GM12878 (cell line): Measurements from ENCODE around the gene TMIGD3. TPM values are rescaled to one million over a fixed set of nuclear protein-coding genes. Genes with fewer than 3 reads are reported as not detected.

Source experiments
- ATAC-seq: fragments of 200-7000 bp; cut with Tn5 transposase; 3 replicates; pipeline ENCODE4 v1.9.1; 2020; ENCODE audit warnings: mild to moderate bottlenecking, moderate library complexity
- BruUV-seq: library from RNA; stranded (reverse); fragments of 400-500 nt; replicated peaks from 2 replicates; lab custom pipeline; 2021; lab: Mats Ljungman, UMichigan
- CTCF ChIA-PET: fragments of 300-600 bp; sonication (Branson Sonifier 250); formaldehyde crosslinking; extraction: SDS; loops from one replicate; lab custom pipeline; 2021; ENCODE audit warnings: inconsistent platforms; lab: Yijun Ruan, JAX
- POLR2A ChIA-PET: fragments of 350-600 bp; formaldehyde crosslinking; extraction: SDS; loops from one replicate; lab custom pipeline; 2021; ENCODE audit warnings: inconsistent platforms; lab: Charles Lee
- RAD21 ChIA-PET: fragments of 300-600 bp; sonication (Branson Sonifier 250); formaldehyde crosslinking; loops from one replicate; lab custom pipeline; 2023; ENCODE audit warnings: antibody characterized with exemption; ENCODE audit not compliant: unreplicated experiment; lab: Charles Lee
- SMC1A ChIA-PET: fragments of 300-600 bp; sonication (Branson Sonifier 250); formaldehyde crosslinking; loops from one replicate; lab custom pipeline; 2023; ENCODE audit not compliant: unreplicated experiment, uncharacterized antibody; lab: Charles Lee
- DNase-seq: peaks from one replicate; pipeline ENCODE4 v3.0.0-alpha.2; 2011; ENCODE audit warnings: low read depth, low spot score
- FAIRE-seq: peaks from 3 replicates; lab custom pipeline; 2011; peaks lifted over from hg19 to GRCh38; lab: Jason Lieb, UNC
- H2AFZ ChIP-seq: 2 replicates; pipeline ENCODE4 v1.6.0; 2011; ENCODE audit warnings: low read depth, low read length, control low read depth; ENCODE audit not compliant: control insufficient read depth
- H3K27ac ChIP-seq: 2 replicates; pipeline ENCODE4 v1.5.1; 2011; ENCODE audit warnings: control low read depth; ENCODE audit not compliant: control insufficient read depth, insufficient read depth
- H3K27me3 ChIP-seq, 2 experiments: replicated peaks in 1 of 2; 2 replicates each; pipeline versions ENCODE4 v1.6.0 to v1.6.1; 2011; ENCODE audit warnings: low read length in 1 of 2; ENCODE audit not compliant: control insufficient read depth in 2 of 2, insufficient read depth in 2 of 2
- H3K36me3 ChIP-seq, 2 experiments: 2 replicates each; pipeline ENCODE4 v1.5.1; 2011; ENCODE audit warnings: low read length in 1 of 2; ENCODE audit not compliant: control insufficient read depth in 2 of 2, insufficient read depth in 2 of 2
- H3K4me1 ChIP-seq: 2 replicates; pipeline ENCODE4 v1.6.1; 2011; ENCODE audit warnings: mild to moderate bottlenecking, low read length, moderate library complexity, mixed read lengths; ENCODE audit not compliant: control insufficient read depth, insufficient read depth
- H3K4me2 ChIP-seq: 2 replicates; pipeline ENCODE4 v1.6.0; 2011; ENCODE audit warnings: control low read depth; ENCODE audit not compliant: control insufficient read depth, insufficient read depth
- H3K4me3 ChIP-seq: fragments of 200-600 bp; sonication (generic); 2 replicates; pipeline ENCODE4 v1.5.1; 2016
- H3K79me2 ChIP-seq: 2 replicates; pipeline ENCODE4 v1.6.0; 2011; ENCODE audit warnings: low read length; ENCODE audit not compliant: control insufficient read depth, insufficient read depth
- H3K9ac ChIP-seq: 2 replicates; pipeline ENCODE4 v1.8.0; 2011; ENCODE audit warnings: low read length, control low read depth, mixed read lengths; ENCODE audit not compliant: control insufficient read depth, insufficient read depth
- H3K9me3 ChIP-seq: replicated peaks from 3 replicates; pipeline ENCODE4 v1.5.1; 2011; ENCODE audit warnings: mild to moderate bottlenecking, low read length; ENCODE audit not compliant: control insufficient read depth, insufficient read depth
- H4K20me1 ChIP-seq: 2 replicates; pipeline ENCODE4 v1.6.0; 2011; ENCODE audit not compliant: control insufficient read depth, insufficient read depth
- IRF4 ChIP-seq: IDR thresholded peaks from 2 replicates; pipeline ENCODE4 v1.6.1; 2011; ENCODE audit warnings: low read depth, low read length
- MYB ChIP-seq: fragments of 150-350 bp; IDR thresholded peaks from 2 replicates; pipeline ENCODE4 v1.6.1; 2014; ENCODE audit warnings: mild to moderate bottlenecking, low read depth, low read length, borderline replicate concordance
- NFIC ChIP-seq: IDR thresholded peaks from 2 replicates; pipeline ENCODE4 v1.6.1; 2012; ENCODE audit warnings: low read depth, mild to moderate bottlenecking, inconsistent platforms, low read length, moderate library complexity
- POLR2AphosphoS2 ChIP-seq: IDR thresholded peaks from 2 replicates; pipeline ENCODE4 v1.6.1; 2011; ENCODE audit warnings: low read depth, mild to moderate bottlenecking, low read length, improper control_type of control experiment, moderate library complexity
- SMAD1 ChIP-seq: fragments of 450-650 bp; IDR thresholded peaks from 2 replicates; pipeline ENCODE4 v1.6.1; 2018; ENCODE audit warnings: mild to moderate bottlenecking, low read depth; ENCODE audit not compliant: partially characterized antibody
- SPI1 ChIP-seq: IDR thresholded peaks from 2 replicates; pipeline ENCODE4 v1.6.1; 2011; ENCODE audit warnings: low read depth, mild to moderate bottlenecking, low read length, moderate library complexity, borderline replicate concordance; ENCODE audit not compliant: insufficient read depth
- STAT3 ChIP-seq: IDR thresholded peaks from 2 replicates; pipeline ENCODE4 v1.6.1; 2011; ENCODE audit warnings: low read depth, low read length, improper control_type of control experiment
- ZNF207 ChIP-seq: fragments of 450-650 bp; IDR thresholded peaks from 2 replicates; pipeline ENCODE4 v1.6.1; 2014; ENCODE audit warnings: antibody characterized with exemption, mild to moderate bottlenecking, borderline replicate concordance
- WGBS: methylation state at CpG from one replicate; pipeline ENCODE4 v1.1.6; 2016; ENCODE audit warnings: low lambda C conversion rate; ENCODE audit not compliant: insufficient replicate concordance, insufficient coverage; ENCODE audit errors: missing lambda C conversion rate; 5-methylcytosine and 5-hydroxymethylcytosine counted together
- in situ Hi-C: fragments of 300-500 bp; cut with MboI; formaldehyde crosslinking; loops from 9 replicates; pipeline ENCODE4 v1.14.3; 2018; ENCODE audit warnings: mixed read lengths
- intact Hi-C: fragments of 100-400 bp; cut with micrococcal nuclease; formaldehyde crosslinking; loops from one replicate; pipeline ENCODE4 v1.14.2; 2022; ENCODE audit not compliant: unreplicated experiment
- polyA plus RNA-seq, 11 experiments: library from polyadenylated mRNA; depleted of rRNA in 4 of 11; unstranded in 6 of 11; stranded (reverse) in 5 of 11; fragments of >200 nt; fragmentation: Nextera tagmentation in 4 of 11; fragmentation: Illumina TruSeq in 1 of 11; extraction: Ambion mirVana in 4 of 11; extraction: Trizol in 1 of 11; gene quantifications; 1 replicate in 1 of 11; 2 replicates in 10 of 11; pipeline versions ENCODE4 v1.2.1 to v1.2.3, GENCODE V29; 2011 to 2016; ENCODE audit warnings: inconsistent platforms in 2 of 11, missing spikeins in 2 of 11, low read depth in 1 of 11
- total RNA-seq, 4 experiments: library from RNA; depleted of rRNA in 3 of 4; stranded (reverse); fragments of >200 nt in 3 of 4; fragmentation: Illumina TruSeq in 1 of 4; extraction: Trizol in 1 of 4; gene quantifications; 2 replicates each; pipeline versions ENCODE4 v1.2.1 to v1.2.3, GENCODE V29; 2013 to 2021
- TF ChIP-seq, protein P1 (sequence below): fragments of 450-650 bp; IDR thresholded peaks from 2 replicates; pipeline ENCODE4 v1.6.1; 2014; ENCODE audit warnings: mild to moderate bottlenecking
- TF ChIP-seq, protein P2 (sequence below), 3 experiments: IDR thresholded peaks in 2 of 3; conservative IDR thresholded peaks in 1 of 3; 2 replicates each; pipeline ENCODE4 v1.5.1; 2011; ENCODE audit warnings: low read depth in 3 of 3, low read length in 3 of 3, mild to moderate bottlenecking in 3 of 3, control low read depth in 2 of 3, moderate library complexity in 2 of 3, inconsistent platforms in 1 of 3, mixed read lengths in 1 of 3; ENCODE audit not compliant: control insufficient read depth in 2 of 3, insufficient read depth in 1 of 3; ENCODE audit errors: extremely low read depth in 1 of 3
- TF ChIP-seq, protein P3 (sequence below): fragments of 450-650 bp; IDR thresholded peaks from 2 replicates; pipeline ENCODE4 v1.6.1; 2017; ENCODE audit warnings: mild to moderate bottlenecking, moderate library complexity

The TMIGD3 gene
- total and polyA plus RNA-seq, 10 of the 15 experiments (the other 5 are each of a cell fraction or from before 2014, with no cell fraction given) = 0.17 TPM; not detected in 9

DNA sequence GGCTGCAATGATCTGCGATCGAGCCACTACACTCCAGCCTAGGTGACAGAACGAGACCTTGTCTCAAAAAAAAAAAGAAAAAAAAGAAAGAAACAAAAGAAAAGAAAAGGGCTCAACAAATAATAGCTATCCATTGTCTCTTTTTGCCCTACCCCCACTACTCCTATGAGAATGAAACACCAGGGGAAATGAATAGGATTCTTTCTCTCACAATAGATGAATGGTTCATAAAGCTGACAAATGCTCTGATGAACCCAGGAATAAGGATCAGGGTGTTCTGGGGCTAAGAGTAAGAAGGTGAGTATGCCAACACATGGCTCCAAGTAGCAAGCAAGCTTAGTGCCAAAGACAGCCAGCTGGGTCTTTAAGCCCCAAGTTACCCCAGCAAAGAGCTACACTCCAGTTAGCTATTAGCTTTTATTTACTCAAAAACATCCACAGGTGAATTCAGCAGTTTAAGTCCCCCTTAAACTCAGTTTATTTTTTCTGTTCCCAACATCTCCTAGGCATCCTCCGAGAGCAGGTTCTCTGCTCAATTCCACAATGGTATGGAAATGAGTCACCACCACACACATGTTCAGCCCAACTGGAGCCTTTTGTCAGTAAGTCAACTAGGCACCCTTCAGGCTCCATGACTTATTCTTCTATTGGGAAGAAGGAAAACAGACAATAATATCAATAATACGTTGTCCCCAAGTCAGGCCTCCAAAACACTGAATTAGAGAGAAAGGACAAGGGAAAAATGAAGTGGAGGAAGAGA is 4.2 kb downstream of the TMIGD3 start:
- Histone ChIP-seq H4K20me1 (no peaks in the 10 kb centered on the region), H3K9ac (no peak overlapping the region), H3K79me2 (no peaks in the 10 kb centered on the region), H3K27me3 (no peaks in the 10 kb centered on the region), H3K27ac (no peak overlapping the region), H3K36me3 (no peaks in the 10 kb centered on the region), H3K4me3 (no peak overlapping the region), H3K9me3 (peaks cover 15% of the 10 kb centered on the region), H3K4me1 (peaks cover 29% of the 10 kb centered on the region), H3K4me2 (no peak overlapping the region), H2AFZ (no peak overlapping the region)
- WGBS = 67% methylated on average over 5 of the region's 5 CpGs
- no peak for ATAC-seq
- in situ Hi-C loops (loop anchor here (25.0 kb wide), 1 partner anchor 863 kb away; no protein-coding TSS in a partner anchor), intact Hi-C loops (no loop called here)
- ChIA-PET CTCF (interaction anchor here (0.6 to 5.6 kb wide), 5 partner anchors 8 to 248 kb away, joined by 3 to 41 read pairs (median 4); no protein-coding TSS in a partner anchor), SMC1A (interaction anchor here (0.6 to 5.4 kb wide), 5 partner anchors 9 to 256 kb away, joined by 3 to 46 read pairs (median 4); no protein-coding TSS in a partner anchor), RAD21 (interaction anchor here (1.6 kb wide), 1 partner anchor 8 kb away, joined by 4 read pairs; no protein-coding TSS in a partner anchor), POLR2A (interaction anchor here (0.6 to 0.8 kb wide), 5 partner anchors 9 to 1325 kb away, joined by 3 to 4 read pairs (median 3); no protein-coding TSS in a partner anchor)
- no peak for FAIRE-seq
- no TSS peak for BruUV-seq
- DNase-seq = no peak
- TF ChIP-seq NFIC (no peak), SMAD1 (no peak), SPI1 (no peak), IRF4 (no peak), STAT3 (no peak), MYB (no peak), ZNF207 (no peak), POLR2AphosphoS2 (no peak)
- TF ChIP-seq, protein P1, sequence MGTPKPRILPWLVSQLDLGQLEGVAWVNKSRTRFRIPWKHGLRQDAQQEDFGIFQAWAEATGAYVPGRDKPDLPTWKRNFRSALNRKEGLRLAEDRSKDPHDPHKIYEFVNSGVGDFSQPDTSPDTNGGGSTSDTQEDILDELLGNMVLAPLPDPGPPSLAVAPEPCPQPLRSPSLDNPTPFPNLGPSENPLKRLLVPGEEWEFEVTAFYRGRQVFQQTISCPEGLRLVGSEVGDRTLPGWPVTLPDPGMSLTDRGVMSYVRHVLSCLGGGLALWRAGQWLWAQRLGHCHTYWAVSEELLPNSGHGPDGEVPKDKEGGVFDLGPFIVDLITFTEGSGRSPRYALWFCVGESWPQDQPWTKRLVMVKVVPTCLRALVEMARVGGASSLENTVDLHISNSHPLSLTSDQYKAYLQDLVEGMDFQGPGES = no peak
- TF ChIP-seq, protein P2, sequence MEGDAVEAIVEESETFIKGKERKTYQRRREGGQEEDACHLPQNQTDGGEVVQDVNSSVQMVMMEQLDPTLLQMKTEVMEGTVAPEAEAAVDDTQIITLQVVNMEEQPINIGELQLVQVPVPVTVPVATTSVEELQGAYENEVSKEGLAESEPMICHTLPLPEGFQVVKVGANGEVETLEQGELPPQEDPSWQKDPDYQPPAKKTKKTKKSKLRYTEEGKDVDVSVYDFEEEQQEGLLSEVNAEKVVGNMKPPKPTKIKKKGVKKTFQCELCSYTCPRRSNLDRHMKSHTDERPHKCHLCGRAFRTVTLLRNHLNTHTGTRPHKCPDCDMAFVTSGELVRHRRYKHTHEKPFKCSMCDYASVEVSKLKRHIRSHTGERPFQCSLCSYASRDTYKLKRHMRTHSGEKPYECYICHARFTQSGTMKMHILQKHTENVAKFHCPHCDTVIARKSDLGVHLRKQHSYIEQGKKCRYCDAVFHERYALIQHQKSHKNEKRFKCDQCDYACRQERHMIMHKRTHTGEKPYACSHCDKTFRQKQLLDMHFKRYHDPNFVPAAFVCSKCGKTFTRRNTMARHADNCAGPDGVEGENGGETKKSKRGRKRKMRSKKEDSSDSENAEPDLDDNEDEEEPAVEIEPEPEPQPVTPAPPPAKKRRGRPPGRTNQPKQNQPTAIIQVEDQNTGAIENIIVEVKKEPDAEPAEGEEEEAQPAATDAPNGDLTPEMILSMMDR (IDR thresholded peaks at IDR 0.05 in 2 of 3, conservative IDR thresholded peaks at IDR 0.05 in 1 of 3; ENCODE audit: control insufficient read depth in 2 of 3, extremely low read depth in 1 of 3, insufficient read depth in 1 of 3, low read depth in 3 of 3, low read length in 3 of 3) = no peak
- TF ChIP-seq, protein P3, sequence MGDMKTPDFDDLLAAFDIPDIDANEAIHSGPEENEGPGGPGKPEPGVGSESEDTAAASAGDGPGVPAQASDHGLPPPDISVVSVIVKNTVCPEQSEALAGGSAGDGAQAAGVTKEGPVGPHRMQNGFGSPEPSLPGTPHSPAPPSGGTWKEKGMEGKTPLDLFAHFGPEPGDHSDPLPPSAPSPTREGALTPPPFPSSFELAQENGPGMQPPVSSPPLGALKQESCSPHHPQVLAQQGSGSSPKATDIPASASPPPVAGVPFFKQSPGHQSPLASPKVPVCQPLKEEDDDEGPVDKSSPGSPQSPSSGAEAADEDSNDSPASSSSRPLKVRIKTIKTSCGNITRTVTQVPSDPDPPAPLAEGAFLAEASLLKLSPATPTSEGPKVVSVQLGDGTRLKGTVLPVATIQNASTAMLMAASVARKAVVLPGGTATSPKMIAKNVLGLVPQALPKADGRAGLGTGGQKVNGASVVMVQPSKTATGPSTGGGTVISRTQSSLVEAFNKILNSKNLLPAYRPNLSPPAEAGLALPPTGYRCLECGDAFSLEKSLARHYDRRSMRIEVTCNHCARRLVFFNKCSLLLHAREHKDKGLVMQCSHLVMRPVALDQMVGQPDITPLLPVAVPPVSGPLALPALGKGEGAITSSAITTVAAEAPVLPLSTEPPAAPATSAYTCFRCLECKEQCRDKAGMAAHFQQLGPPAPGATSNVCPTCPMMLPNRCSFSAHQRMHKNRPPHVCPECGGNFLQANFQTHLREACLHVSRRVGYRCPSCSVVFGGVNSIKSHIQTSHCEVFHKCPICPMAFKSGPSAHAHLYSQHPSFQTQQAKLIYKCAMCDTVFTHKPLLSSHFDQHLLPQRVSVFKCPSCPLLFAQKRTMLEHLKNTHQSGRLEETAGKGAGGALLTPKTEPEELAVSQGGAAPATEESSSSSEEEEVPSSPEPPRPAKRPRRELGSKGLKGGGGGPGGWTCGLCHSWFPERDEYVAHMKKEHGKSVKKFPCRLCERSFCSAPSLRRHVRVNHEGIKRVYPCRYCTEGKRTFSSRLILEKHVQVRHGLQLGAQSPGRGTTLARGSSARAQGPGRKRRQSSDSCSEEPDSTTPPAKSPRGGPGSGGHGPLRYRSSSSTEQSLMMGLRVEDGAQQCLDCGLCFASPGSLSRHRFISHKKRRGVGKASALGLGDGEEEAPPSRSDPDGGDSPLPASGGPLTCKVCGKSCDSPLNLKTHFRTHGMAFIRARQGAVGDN = no peak
